HG02870 (cell line): ENCODE measurements around the gene PALM3.

ENCODE experiments used
- ATAC-seq: cut with Tn5 transposase; IDR thresholded peaks from one replicate; pipeline ENCODE4 v1.9.1; 2021; ENCODE audit warnings: mild to moderate bottlenecking, moderate library complexity; ENCODE audit not compliant: unreplicated experiment

Gene PALM3

DNA sequence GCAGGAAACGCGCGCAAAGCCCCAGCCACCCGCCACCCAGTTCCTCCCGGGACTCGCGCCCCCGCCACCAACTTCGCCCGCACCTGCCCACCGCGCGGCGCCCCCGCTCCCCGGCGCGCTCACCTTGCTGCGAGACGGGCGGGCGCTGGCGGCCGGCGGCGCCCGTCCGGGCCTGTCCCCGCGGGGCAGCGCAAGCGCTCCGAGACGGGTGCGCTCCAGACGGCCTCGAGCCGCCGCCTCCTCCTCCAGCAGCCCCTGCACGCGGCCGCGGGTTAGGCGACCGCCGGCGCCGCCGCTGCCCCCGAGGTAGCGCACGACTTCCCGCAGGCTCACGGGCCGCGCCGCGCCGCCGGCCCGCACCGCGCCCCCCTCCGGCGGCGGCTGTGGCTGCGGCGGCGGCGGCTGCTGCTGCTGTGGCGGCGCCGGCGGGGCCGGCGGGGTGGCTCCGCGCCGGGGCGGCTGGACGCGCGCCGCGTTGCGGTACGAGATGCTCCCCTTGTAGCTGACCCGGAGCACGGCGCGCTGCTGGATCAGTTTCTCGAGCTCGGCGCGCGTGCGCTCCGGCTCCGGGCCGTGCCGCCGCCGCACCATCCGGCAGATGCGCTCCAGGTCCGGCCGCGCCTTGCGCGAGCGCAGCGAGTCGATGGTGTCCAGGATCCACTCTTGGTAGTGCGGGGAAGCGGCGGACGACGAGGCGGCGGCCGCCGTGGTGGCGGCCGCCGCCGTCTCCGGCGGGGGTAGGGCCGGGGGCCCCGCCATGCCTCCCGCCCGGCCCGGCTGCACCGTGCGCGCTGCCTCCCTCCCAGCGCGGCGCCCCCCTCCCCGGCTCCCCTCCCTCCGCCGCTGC, 28.0 kb upstream of the PALM3 start:
- ATAC-seq = no peak

DNA sequence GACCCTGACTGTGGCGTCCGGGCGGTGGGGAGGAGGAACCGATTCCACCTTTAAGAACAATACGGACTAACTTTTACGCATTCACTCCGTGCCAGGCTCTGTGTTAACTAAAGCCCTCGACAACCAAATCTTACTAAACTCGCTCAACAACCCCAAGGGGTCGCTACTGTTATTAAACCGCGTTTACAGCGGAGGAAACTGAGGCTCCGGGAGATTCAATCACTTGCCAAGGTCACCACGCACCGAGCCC, 27.5 kb upstream of the PALM3 start:
- no peak for ATAC-seq

DNA sequence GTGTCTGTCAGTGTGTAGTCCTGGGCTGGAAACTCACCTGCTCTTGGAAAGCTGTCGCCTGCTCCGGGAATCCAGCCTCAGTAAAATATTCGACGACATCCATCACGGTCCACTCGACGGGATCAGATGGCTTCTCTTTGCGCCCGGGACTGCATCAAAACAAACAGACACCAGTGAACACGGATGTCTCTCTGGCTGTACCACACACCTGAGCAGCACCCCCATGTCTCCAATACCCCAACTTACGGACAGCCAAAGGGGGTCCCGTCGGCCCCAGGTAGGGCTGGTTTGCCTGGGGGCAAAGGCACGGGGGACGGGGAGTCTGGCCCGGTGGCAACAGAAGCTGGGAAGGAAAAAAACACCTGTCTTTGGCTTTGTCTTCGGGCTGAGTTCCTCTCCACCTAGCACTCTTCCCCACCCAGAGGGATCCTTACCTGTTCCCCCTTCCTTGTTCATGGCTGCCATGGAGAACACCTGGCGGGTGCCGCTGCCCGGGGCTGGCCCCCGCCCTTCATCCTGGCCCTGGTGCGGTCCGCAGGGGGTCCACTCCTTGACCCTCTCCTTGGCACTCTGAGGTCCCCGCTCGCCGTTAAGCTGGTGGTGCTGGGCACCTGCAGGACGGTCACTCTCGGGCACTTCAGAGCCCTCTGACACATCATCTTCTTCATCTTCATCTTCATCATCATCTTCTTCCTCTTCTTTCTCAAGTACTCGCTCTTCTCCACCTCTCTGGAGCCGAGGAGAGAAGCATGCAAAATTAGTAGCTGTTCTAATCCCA, 26.9 kb upstream of the PALM3 start:
- no peak for ATAC-seq

DNA sequence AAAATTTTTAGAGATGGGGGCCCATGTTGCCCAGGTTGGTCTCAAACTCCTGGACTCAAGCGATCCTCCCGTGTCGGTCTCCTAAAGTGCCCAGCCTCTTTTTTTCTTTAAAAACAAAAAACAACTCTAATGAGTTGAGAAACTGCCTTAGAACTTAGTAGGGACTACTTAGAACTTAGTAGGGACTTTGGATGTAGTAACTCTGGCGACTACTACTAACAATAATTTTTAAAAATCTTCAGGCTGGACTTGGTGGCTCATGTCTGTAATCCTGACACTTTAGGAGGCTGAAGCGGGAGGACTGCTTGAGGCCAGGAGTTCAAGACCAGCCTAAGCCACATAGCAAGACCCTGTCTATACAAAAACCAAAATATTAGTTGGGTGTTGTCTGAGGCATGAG, 24.2 kb upstream of the PALM3 start:
- ATAC-seq = no peak

DNA sequence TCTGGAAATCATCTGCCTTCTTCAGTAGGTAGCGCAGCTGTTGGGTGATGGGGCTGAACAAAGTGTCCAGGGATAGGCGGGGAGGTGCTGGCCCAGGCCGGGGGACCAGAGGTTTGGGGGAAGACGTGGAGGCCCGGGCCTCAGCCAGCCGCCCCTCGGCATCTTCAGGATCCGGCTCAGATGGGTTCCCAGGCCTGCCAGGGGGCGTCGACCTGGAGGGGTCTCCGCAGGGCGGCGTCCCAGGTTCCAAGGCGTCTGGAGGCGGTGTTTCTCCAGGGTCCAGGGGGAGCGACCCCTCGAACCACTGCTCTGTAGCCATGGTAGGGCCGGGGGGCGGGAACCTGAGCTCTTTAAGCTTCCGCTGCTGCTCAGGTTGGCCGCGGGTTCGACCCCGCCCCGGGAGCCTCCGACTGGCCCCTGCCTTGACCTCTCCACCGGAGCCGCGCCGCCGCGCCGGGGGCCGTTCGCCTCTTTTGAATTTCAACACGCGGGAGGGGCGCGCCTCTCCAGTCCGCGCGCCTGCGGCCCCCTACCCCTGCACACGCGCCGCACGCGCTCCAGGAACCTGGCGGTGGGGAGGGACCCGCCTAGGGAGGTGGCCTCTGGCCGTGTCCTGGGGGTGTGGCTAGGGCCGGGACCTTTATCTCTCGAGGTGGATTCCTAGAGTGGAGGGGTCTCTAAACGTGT, 23.6 kb upstream of the PALM3 start, which contains the start of gene C19orf67:
Gene C19orf67, minus strand, starts transcription at position 475 of the 687 bp plus-strand sequence. Its CDS starts 156 bp downstream, at position 319.
- ATAC-seq = no peak

DNA sequence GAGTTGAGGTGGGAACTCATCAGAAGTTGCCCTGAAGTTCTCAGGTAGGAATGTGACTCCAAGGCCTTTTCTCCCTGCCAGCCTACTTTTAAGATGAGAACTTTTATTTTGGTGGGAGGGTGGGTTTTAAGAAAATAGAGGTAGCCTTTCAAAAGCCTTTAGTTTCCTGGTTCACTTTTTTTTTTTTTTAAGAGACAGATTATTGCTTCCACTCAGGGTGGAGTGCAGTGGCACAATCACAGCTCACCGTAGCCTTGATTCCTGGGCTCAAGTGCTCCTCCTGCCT, 20.7 kb upstream of the PALM3 start:
- ATAC-seq = no peak

DNA sequence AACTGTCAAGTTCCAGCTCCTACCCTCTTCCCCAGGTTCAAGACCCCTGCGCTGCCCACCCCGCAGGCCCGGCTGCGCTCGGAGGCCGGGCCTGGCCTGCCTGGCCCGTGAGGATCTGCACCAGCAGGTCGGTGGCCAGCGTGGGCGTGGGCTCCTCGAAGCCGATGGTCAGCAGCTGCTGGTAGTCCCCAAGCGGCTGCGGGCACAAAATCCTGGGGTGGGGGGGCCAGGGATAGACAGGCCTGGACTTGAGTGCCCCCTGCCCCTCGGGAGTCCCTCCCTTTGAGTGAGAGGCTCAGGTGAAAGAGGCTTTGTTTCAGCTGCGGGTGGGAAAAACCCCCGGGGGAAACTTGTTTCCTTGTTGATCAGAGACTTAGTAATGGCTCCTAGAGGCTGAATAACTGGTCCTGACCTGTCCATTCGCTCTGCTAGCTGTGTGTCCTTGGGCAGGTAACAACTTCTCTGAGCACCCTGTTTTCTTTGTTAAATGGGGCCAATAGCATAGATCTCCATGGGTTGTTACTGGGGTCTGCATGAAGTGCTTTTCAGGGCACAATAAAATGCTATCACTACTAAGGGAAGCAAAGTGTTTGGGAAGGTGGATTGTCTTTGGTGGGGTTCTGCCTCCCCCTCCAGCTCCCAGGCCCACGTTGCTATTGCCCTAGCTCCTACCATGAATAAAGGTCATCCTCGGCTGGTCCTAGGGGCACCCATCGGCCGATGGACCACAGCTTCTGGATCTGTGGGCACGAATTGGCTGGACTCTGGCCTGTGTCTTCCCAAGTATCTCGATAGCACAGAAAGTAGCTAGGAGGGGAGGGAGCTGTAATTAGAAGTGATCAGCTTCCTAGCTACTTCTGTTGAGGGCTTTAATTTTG, 20.2 kb upstream of the PALM3 start:
- ATAC-seq = peak; percentile 18

DNA sequence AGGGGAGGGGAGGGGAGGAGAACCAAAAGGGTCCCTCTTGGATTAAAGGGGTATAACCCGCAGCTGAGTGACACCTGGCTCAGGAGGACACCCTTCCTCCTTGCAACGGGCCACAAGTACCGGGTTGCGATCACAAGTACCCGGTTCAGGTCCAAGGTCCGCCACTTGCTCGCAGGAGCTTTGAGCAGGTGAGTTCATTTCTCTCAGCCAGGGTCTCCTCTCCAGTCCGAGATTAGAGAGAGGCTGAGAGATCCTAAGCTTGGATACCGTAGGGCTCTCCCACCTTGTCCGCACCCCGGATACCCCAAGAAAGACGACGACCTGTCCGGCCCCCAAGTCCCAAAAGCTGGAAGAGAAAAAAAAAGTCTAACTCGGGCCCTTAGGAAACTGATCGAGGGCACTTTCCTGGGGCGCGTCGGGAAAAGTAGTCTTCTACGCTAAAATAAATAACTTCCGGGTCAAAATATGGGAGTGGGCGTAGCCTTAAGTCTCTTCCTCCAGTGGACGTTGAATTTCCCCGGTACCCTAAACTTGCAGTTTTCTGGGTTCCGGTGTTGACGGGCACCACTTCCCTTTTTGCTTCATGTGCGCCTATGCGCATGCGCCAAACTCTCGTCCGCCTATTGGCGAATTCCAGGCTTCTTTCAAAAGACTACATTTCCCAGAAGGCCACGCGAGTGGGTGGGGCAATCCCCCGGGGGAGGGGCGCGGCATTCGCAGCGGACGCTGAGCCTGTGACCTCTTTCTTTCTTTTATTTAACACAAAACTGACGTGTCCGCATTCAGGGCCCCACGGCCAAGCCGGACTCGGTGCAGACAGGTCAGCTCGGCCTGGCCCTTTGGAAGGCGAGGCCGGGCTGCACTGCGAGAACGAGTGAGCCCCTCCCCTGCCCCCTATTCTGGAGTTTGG, 19.3 kb upstream of the PALM3 start:
- peak; percentile 84 for ATAC-seq

DNA sequence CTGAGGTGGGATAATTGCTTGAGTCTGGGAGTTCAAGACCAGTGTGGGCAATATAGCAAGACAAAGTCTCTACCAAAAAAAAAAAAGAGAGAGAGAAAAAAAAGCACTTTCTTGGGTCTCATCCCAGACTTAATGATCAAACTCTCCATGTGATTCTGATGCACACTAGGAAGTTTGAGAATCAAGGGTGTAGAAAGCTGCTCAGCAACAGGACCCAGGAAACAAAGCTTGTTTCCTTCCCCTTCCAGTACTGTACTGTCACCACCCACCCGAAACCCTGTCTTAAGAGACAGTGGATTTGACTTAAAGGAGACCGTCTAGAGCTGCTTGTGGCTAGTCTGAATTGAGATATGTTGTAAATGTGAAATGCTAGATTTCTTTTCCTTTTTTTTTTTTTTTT, 16.5 kb upstream of the PALM3 start:
- no peak for ATAC-seq

DNA sequence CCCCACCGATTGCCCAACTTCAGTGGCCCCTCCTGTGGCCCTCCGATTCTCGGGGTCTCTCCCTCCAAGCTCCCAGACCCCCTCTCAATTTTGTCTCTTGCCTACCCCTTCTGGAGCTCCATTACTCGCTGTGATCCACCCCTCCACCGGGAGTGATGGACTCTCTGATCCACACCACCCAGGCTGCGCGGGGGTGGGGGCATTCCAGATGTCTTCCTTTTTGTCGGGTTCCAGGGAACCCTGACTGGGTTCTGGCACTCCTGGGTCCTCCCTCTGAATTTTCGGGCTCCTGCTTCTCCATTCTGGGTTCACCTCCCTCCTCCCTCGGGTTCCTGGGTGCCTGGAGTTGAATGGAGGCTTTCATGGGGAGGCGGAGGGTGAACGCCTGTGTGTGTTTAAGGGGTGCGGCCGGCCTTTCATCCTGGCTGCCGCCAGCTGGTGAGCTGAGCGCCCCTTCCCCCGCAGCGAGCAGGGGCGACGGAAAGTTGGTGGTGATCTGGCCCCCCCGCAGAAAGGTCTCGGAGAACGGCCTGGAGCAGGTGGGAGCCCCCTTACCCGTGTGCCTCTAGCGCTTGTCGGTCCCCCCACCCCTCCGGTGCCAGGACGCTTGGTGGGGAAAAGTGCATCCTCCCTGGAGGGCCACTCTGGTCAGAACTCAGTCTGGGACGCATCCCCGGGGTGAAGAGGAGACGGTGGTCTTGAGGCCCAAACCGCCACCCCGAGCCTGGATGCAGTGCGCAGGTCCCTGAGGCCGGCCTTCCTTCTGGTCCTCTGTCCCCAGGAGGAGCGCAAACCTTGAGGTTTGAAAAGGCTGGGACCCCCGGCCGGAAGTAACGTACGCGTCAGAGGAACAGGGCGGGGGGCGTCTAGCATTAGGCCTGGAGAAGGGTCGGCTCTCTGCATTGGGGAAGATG, 12.3 kb upstream of the PALM3 start:
- ATAC-seq = no peak

DNA sequence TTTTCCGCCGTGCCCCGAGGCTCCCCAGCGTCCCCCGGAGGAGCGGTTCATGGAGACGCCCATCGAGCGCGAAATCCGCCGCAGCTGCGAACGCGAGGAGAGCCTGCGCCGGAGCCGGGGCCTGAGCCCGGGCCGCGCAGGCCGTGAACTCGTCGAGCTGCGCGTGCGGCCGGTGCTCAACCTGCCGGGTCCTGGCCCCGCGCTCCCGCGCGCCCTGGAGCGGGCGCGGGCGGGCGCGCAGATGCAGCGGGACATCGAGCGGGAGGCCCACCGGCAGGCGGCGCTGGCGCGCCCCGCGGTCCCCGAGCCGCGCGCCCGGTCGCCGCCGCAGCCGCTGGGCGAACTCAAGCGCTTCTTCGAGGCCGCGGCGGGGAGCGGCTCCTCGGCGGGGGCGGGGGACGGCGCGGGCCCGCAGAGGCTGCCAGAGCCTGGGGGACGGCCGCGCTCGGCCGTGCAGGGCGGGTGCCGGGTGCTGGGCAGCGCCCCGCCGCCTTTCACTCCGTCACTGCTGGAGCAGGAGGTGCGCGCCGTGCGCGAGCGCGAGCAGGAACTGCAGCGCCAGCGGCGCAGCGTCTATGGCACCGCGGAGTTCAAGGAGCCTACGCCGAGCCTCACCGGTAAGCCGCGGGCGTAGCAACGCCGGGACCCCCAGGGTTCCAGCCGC, 11.5 kb upstream of the PALM3 start:
- ATAC-seq = no peak

DNA sequence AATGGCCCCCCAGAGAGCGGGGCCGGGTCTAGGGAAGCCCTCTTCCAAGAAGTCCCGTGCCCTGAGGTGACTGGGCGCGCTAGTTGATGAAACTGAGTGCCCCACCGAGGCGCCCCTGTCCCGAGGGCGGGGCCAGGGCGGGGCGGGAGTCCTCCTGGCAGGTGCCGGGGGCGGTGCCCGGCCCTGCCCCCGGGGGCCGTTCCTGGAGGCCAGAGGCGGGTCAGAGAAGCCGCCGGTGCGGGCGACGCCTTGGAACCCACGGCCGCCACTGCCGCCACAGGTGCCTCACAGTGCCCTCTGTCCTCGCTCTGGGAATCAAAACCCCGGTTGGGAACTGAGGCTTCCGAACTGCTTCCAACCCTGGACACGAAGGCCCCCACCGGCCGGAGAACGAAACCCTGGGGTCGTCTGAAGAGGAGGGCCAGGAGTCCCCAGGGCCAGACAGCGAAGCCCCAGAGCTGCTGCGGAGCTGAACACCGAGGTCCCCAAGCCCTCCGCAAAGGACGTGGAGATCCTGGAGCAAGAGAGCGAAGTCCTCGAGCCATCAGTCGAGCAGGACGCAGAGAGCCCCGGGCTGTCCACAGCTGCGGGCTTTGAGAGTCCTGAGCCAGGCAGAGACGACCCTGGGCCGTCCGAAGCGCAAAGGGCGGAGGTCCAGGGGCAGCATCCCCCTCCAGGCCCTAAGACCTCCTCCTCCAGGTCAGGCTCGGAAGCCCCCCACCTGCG, 10.8 kb upstream of the PALM3 start, which contains the start of gene MISP3:
Gene MISP3, plus strand, starts transcription at position 252 of the 726 bp plus-strand sequence. CDS start 524 bp downstream, outside the sequence.
- ATAC-seq = no peak

DNA sequence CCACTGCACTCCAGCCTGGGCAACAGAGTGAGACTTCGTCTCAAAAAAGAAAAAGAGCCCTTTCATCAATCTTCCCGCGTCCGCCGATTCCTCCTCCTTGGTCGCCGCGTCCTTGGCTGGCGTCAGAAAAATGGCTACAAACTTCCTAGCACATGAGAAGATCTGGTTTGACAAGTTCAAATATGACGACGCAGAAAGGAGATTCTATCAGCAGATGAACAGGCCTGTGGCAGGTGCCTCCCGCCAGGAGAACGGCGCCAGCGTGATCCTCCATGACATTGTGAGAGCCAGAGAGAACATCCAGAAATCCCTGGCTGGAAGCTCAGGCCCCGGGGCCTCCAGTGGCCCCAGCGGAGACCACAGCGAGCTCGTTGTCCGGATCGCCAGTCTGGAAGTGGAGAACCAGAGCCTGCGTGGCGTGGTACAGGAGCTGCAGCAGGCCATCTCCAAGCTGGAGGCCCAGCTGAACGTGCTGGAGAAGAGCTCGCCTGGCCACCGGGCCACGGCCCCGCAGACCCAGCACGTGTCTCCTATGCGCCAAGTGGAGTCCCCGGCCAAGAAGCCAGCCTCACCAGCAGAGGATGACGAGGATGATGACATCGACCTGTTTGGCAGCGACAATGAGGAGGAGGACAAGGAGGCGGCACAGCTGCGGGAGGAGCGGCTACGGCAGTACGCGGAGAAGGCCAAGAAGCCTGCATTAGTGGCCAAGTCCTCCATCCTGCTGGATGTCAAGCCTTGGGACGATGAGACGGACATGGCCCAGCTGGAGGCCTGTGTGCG, 8.6 kb upstream of the PALM3 start:
- ATAC-seq = no peak

DNA sequence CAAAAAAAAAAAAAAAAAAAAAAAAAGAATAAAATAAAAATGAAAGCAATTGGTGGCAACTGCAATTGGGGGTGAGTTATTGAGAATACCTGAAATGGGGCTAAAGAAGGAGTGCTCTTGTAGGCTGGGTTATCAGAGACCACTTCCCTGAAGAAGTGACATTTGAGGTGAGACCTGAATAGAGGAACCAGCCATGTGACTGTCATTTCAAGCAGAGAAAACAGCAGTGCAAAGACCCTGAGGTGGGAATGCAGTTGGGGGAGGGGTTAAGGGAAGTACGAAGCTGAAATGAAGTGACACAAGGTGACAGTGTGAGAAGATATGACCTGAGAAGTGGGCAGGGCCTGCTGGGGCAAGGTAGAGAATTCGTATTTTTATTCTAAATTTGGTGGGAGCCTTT, 4.3 kb upstream of the PALM3 start:
- no peak for ATAC-seq

DNA sequence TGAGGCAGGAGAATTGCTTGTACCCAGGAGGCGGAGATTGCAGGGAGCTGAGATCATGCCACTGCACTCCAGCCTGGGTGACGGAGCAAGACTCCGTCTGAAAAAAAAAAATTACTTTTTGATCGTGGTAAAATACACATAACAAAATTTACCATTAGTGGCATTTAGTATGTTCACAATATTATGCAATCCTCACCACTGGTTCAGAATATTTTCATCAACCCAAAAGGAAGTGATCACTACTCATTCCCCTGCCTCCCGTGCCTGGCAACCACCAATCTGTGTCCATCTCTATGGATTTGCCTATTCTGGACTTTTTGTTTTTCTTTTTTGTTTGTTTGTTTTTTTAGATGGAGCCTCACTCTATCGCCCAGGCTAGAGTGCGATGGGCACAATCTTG, 1.2 kb upstream of the PALM3 start:
- no peak for ATAC-seq

DNA sequence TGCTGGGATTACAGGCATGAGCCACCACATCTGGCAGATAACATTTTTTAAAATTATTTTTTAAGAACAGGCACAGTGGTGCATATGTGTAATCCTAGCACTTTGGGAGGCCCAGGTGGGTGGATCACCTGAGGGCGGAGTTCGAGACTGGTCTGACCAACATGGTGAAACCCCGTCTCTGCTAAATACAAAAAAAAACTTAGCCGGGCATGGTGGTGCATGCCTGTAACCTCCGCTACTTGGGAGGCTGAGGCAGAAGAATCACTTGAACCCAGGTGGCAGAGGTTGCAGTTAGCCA, 631 bp upstream of the PALM3 start:
- no peak for ATAC-seq

DNA sequence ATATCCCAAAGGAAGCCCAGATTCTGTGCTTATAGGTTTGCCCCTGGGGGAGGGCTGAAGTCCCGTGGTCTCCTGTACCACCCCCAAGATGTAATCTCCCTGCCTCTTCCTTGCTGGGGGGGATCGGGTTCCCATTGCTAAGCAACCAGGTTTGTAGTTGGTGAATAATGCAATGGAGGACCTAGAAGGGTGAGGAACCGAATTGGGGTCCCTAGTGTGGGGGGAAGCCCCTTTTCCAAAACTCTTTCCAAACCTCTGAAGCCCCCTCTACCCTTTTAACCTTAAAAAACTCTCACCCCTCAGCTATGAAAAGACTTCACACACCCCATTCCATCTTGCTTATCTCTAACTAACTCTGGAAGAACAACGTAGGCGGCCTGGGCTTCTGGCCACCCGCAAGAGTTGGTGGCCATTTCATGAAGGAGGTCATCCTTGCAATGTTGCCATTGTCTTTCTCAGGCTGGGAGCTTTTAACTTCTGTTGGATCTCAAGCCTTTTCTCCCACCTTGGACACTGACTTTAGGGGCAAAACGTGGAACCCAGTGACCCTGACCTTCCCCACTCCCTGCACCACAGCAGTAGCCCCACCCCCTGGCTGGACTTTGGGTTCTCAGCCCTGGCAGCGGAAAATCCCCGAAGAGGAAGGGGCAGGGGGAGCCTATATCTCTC, 661 bp downstream of the PALM3 start:
- no peak for ATAC-seq
